ENCODE data around the gene NACA. TPM values are rescaled to one million over a fixed set of nuclear protein-coding genes. Genes with fewer than 3 reads are reported as not detected.

Gene NACA
- total RNA-seq, 1 donor from 2014 or later = 680 TPM

- Histone ChIP-seq H3K9ac (ENCODE audit: low read length) (no peak overlapping the region), H3K4me3 (ENCODE audit: insufficient read depth, low read depth, low read length) (no peak overlapping the region), H3K79me2 (ENCODE audit: insufficient read depth, low read length) (peaks cover 65% of the 10 kb centered on the region), H2AFZ (ENCODE audit: low read depth, low read length) (no peak overlapping the region), H3K9me3 (ENCODE audit: insufficient read depth, low read depth, low read length) (no peaks in the 10 kb centered on the region), H3K4me1 (ENCODE audit: insufficient read depth, low read length) (no peaks in the 10 kb centered on the region), H3K4me2 (ENCODE audit: low read length) (no peak overlapping the region), H4K20me1 (ENCODE audit: insufficient read depth, low read length) (peaks cover 39% of the 10 kb centered on the region), H3K36me3 (ENCODE audit: insufficient read depth, low read length) (peaks cover 63% of the 10 kb centered on the region), H3K27ac (ENCODE audit: low read depth, low read length) (no peak overlapping the region), H3K27me3 (ENCODE audit: insufficient read depth, low read length) (no peaks in the 10 kb centered on the region)
- no peaks in the 10 kb centered on the region for H3K27me3 Mint-ChIP-seq (ENCODE audit: low read depth, unreplicated experiment)
- no peak overlapping the region for H3K27ac Mint-ChIP-seq (ENCODE audit: unreplicated experiment)
- H3K4me1 Mint-ChIP-seq (ENCODE audit: low read depth, unreplicated experiment) = no peaks in the 10 kb centered on the region
- DNase-seq (ENCODE audit: low read depth) (no peak), FAIRE-seq (no peak)
- no peaks in the 10 kb centered on the region for H3K9me3 Mint-ChIP-seq (ENCODE audit: unreplicated experiment)
- TF ChIP-seq CTCF (IDR thresholded peaks at IDR 0.05; ENCODE audit: insufficient read depth, low read depth, low read length) = no peak
- TF ChIP-seq EZH2 (IDR thresholded peaks at IDR 0.05; ENCODE audit: insufficient read depth, low read length) = no peak
- H3K36me3 Mint-ChIP-seq (ENCODE audit: low read depth, unreplicated experiment) = peaks cover 11% of the 10 kb centered on the region
- H3K4me3 Mint-ChIP-seq (ENCODE audit: unreplicated experiment) = no peak overlapping the region
Observed at GRCh38 chr12:56668197-56668457, 57.0 kb downstream of the NACA start.

Other genes with a start within 250 kb of the NACA start
- gene GLS2, start 237.1 kb downstream of the NACA start, total RNA-seq = 0.94 and 1.1 TPM in 2 replicates
- gene RBMS2, start 203.5 kb downstream of the NACA start, total RNA-seq = 88.3 and 111 TPM in 2 replicates
- gene BAZ2A, start 95.0 kb downstream of the NACA start, total RNA-seq = 105 and 107 TPM in 2 replicates
- 714 and 731 TPM in 2 replicates for gene ATP5F1B, start 79.3 kb downstream of the NACA start, total RNA-seq
- gene PTGES3, start 37.0 kb downstream of the NACA start, total RNA-seq = 206 and 226 TPM in 2 replicates
- 2.1 and 2.6 TPM in 2 replicates for gene PRIM1, start 27.0 kb upstream of the NACA start, total RNA-seq
- gene HSD17B6, start 38.0 kb upstream of the NACA start, total RNA-seq = 1.9 and 5.1 TPM in 2 replicates
- 0.17 TPM in 1 of 2 replicates, not detected in the other for gene SDR9C7, start 209.1 kb upstream of the NACA start, total RNA-seq
- 0.31 and 0.32 TPM in 2 replicates for gene RDH16, start 232.3 kb upstream of the NACA start, total RNA-seq

Data from astrocyte (in vitro differentiated cells and primary cell).